C1 segment of cervical spinal cord (tissue), 14 donors: ENCODE results near the gene SAA2.
"Not testable (repeated sequence)": the region's sequence is repeated elsewhere in the genome, so short reads cannot be mapped to it uniquely, and the experiment has no call there.

ENCODE experiments used
- DNase-seq, 14 donors: peaks; one replicate each; lab custom pipeline; 2025; lab: John Stamatoyannopoulos, UW

The SAA2 gene

DNA sequence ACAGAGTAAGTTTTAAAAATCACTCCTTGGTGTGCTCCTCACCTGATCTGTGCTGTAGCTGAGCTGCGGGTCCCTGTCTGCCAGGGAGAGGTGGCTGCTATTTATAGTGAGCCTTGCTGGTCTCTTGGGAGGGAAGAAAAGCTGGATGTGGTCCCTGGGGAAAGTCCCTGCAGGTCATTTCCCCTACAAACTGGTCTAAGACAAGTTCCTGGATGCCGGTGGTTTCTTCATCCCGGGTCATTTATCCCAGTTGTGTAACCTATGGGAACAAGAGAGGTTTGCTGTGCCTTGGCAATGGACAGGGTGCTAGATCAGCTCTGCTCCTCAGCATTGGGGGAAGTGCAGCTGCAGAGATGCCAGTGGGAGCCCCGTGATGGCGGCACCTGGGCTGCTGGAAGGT lies at the start of gene SAA2:
TSS of gene SAA2 (minus strand) at position 108 of the 400 bp plus-strand sequence. CDS start 657 bp downstream, outside the sequence.
- DNase-seq, result no peak

DNA sequence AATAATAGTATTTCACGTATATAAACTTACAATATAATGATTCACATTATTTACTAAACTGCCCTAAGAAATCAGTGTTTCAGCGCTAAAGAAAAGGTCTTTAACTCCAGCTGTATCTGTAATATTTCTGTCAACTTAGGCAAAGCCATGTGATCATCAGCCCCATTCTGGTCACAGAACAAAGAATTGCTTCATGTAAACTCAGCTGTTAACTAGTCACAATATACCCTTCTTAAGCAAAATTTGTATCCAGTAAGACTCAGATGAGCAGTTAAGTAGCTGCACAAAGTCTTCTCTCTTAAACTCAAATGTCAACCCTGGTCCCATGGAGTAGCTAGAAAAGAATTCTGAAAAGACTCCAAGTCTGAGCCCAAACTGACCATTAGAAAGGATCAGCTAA lies 46.8 kb upstream of the SAA2 start:
- no peak for DNase-seq

DNA sequence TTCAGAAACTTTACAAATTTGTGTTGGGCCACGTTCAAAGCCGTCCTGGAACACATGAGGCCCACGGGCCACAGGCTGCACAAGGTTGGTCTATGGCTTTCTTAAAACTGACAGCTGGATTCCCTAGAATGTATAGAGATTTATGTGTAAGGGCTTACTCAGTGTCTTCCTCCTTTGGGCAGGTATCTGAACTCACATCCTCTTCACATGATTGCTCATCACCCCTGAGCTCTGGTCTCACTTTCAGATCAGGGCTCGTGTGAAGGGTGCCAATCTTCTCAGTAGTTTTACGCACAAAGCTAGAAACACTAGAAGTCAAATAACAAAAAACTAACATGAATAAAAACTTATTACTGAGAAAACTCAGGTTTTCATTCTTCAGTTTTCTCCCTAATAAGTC lies 46.4 kb upstream of the SAA2 start:
- DNase-seq, result no peak

DNA sequence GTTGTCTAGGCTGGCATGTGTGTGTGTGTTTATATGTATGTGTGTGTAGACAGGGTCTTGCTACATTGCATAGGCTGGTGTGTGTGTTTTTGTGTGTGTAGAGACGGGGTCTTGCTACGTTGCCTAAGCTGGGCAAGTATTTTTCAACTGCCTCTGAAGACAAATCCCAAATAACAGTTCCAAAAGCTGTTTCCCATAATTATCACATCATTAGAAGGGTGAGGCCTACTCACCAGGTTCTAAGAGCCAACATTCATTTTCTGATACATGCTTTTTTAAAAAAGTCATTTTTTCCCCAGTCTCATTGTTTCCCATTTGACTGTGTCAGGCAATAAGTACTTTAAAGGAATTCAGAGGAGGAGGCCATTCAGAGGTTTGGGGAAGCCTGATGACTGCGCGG lies 40.4 kb upstream of the SAA2 start:
- no peak for DNase-seq

DNA sequence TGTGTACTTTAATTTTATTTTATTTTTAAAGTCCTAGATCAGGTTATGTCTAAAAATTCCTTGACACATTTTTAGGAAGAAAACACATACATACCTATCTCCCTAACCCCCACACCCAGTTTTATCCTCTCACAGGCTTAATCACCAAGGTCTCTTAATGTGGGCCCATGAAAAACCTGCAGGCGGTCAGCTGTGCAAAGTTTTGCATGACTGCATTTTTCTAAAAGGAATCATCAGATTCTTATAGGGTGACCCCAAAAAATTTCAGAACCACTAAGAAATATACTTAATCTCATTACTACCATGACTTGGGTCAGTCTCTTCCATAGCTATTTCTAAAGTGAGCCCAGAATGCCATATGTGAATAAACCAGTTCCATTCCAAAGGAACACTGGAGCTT lies 37.4 kb upstream of the SAA2 start:
- DNase-seq, result no peak

DNA sequence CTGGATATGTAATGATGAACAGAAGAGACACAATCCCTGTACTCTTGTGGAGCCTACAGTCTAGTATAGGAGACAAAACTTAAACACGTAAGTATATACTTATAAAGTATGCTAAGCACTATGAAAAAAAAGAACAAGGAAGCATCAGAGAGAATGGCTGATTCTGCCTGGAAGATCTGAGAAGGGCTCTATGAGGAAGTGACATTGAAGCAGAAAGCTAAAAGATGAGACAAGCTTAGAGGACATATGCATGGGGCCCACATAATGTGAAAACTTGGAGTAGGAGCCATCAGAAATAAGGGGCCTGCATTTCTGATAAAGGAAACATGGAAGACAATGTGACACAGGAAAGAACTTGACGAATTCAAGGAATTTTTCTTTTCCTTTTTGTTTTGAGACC lies 34.2 kb upstream of the SAA2 start:
- no peak for DNase-seq

DNA sequence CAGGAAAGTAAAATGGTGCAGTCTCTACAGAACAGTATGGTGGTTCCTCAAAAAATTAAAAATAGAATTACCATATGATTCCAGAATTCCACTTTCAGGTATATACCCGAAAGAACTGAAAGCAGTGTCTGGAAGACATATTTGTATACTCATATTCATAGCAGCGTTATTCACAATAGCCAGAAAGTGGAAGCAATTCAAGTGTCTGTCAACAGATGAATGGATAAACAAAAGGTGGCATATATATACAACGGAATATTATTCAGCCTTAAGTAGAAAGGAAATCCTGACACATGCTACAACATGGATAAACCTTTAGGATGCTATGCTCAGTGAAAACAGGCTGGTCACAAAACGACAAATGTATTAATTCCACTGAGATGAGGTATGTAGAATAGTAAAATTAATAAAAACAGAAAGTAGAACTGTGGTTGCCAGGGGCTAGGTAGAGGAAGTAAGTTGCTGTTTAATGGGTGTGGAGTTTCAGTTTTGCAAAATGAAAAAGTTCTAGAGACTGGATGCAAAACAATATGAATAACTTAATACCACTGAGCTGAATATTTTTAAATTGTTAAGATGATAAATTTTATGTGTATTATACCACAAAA lies 32.1 kb upstream of the SAA2 start:
- no peak for DNase-seq

DNA sequence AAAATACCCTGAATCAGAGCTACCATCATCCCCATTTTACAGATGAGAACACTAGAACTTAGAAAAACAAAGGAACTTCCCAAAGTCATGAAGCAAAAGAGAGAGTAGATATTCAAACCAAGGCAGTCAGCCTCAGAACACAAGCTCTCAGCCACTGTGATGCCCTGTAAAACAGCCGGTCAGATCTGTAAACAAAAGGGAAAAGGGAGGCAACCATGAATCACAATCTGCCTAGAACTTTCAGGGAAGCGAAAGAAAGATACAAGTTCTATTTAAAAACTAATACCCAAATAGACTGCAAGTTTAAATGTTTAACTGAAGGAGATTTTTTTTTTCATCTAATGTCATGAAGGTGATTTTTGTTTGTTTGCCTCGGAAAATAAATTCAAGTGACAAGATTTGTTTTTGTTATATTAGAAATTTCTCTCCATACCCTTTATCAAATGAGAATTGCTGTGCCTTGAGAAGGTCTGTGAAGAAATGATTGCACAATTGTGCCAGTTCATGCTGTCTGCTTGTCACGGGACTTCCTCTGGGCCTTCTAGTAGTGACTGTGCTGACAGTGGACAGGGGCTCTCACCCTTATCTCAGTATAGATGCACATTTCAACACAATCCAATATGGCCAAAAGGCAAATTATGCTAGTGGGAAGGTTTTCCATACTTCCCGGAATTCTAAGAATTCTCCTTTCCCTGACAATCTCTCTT lies 29.2 kb upstream of the SAA2 start:
- DNase-seq, result peak in 5 of 14 donors; percentile 4 to 30 (median 15)

DNA sequence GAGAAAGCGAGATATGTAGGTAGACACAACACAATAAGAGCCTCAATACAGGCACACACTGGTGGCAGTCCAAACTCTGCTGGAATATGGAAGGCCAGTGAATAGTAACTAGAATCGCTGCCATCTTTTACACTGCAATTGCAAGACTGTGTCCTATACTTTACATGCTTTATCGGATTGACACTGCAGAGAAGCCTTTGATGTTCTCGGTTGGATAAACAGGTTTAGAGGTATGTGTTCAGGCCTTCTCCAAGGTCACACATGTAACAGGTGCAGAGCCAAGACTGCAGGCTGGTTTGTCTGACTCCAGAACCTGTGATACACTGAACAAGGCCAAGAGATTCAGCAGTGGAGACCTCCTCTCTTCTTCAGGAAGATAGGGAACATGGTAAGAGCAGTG lies 22.7 kb upstream of the SAA2 start:
- no peak for DNase-seq

DNA sequence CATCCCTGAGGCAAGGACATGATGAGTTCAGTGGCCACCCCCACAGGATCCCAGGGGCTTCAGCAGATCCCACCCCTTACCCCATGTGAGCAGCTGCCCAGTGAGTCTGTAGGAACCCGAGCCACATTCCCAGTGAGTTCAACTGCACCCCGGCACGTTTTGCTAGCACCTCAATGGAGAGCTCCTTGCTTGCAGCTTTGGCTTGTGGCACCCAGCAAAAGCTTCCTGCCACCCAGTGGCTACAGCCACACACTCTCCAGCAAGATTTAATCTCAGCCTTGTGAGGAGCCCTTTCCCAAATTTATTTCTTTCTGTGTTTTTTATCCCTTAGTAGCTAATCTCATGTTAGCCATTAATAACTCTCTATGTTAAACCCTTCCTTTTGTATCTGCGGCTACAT lies 21.6 kb upstream of the SAA2 start:
- no peak for DNase-seq

DNA sequence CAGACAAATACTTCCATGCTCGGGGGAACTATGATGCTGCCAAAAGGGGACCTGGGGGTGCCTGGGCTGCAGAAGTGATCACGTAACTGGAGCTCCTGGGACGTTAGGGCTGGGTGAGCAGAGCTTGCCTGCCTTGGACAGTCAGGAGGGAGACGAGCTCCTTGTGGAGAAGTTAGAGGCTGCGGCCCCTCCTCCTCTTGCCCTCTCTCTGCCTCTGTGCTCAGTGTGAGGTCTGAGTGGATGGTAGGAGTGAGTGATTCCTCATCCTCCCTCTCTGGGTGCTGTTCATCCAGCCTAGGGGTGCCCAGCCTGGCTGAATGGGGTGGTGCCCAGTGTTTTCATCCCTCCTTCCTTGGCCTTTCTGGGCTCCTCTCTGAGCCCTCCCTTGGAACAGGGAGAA lies 20.8 kb upstream of the SAA2 start:
- not testable (repeated sequence) for DNase-seq

DNA sequence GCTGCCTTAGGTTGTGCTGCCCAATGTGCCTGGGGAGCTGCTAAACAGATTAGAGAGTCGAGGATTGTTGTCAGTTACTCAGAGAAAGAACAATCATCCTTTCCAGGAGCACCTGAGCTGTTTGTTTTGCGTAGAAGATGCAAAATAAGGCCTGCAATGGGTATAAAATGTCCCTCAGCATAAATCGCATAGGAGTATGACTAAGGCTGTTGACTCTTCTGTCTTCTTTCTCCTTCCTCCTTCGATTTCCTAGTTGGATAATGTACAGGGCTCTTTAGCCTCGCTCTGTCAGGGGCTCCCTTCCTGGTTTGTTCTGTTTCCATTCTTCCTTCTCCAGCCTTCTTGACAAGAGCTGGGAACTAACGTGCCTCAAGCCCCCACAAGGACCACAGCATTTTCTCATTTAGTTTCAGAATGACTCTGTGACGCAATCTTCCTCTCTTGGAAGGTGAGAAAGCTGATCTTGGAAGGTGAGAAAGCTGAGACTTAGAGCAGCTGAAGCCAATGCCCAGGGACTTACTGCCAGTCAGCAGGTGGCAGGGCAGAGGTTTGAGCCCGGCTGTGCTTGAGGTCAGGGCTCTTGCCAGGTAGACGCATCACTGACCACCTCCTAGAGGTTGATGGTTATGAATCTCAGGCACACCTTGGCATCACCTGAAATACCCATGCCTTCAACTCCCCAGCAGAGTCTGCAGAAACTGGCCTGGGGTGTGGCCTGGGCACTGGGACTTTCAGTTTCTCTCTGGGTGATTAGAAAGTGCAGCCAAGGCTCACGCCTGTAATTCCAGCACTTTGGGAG lies 19.1 kb upstream of the SAA2 start:
- DNase-seq, result not testable (repeated sequence)

DNA sequence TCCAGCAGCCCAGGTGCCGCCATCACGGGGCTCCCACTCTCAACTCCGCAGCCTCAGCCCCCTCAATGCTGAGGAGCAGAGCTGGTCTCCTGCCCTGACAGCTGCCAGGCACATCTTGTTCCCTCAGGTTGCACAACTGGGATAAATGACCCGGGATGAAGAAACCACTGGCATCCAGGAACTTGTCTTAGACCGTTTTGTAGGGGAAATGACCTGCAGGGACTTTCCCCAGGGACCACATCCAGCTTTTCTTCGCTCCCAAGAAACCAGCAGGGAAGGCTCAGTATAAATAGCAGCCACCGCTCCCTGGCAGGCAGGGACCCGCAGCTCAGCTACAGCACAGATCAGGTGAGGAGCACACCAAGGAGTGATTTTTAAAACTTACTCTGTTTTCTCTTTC lies 17.5 kb upstream of the SAA2 start, which contains the start of gene SAA1:
TSS of gene SAA1 (plus strand) at position 316 of the 400 bp plus-strand sequence. CDS start 624 bp downstream, outside the sequence.
- DNase-seq, result no peak

DNA sequence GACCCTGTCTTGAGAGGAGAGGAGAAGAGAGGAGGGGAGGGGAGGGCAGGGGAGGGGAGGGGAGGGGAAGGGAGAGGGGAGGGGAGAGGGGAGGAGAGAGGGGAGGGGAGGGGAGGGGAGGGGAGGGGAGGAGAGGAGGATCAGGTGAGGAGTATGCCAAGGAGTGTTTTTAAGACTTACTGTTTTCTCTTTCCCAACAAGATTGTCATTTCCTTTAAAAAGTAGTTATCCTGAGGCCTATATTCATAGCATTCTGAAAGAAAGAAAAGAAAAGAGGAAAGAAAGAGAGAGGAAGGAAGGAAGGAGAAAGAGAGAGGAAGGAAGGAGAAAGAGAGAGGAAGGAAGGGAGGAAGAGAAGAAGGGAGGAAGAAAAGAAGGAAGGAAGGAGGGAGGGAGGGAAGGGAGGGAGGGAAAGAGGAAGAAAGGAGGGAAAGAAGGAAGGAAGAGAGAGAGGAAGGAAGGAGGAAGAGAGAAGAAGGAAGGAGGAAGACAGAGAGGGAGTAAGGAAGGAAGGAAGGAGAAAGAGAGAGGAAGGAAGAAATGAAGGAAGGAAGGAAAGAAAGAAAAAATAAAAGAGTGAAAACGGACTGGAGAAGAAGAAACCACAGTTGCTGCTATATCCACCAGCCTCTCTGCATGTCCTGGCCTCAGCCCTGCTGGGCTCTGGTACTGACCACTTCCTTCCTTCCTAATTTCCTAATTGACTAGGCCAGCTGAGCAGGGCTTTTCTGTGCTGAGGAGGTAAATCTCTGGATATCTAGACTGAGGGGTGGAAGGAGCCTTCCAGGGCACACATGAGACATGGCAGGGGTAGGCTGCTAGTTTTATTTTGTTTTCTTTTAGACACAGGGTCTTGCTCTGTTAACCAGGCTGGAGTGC lies 16.4 kb upstream of the SAA2 start:
- no peak for DNase-seq

DNA sequence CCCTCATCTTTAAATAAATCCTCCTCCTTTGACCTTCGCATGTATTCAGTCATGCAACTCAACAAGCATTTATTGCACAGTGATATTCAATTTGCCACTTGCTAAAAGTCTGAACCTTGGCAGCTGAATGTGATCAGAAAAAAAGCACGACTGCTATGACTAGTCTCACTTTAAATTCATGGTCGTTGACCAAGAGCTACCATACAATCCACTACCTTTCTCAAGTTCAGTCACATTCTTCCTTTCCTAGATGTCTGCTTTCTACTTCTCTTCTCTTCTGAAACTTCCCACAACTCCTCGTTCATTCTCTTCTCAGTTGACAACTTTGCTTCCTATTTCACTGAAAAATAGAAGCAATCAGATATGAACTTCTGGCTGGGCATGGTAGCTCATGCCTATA lies 15.6 kb upstream of the SAA2 start:
- no peak for DNase-seq

DNA sequence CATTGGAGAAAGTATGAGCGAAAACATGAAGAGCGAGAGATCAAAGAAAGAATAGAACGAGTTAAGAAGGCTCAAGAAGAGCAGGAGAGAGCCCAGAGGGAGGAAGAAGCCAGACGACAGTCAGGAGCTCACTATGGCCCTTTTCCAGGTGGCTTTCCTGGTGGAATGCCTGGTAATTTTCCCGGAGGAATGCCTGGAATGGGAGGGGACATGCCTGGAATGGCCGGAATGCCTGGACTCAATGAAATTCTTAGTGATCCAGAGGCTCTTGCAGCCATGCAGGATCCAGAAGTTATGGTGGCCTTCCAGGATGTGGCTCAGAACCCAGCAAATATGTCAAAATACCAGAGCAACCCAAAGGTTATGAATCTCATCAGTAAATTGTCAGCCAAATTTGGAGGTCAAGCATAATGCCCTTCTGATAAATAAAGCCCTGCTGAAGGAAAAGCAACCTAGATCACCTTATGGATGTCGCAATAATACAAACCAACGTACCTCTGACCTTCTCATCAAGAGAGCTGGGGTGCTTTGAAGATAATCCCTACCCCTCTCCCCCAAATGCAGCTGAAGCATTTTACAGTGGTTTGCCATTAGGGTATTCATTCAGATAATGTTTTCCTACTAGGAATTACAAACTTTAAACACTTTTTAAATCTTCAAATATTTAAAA lies 14.3 kb upstream of the SAA2 start:
- DNase-seq, result not testable (repeated sequence)

DNA sequence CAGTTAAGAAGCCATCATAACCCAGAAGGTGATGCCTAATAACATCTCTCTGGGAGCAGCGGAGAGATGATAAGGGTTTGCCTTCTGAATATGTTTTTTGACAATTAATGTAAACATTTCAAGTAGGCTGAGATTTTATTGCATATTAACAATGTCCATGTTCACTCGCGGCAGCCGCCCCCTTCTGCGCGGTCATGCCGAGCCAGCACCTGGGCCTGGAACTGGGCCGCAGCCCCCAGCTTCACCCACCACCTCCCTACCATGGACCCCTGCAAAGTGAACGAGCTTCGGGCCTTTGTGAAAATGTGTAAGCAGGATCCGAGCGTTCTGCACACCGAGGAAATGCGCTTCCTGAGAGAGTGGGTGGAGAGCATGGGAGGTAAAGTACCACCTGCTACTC lies 13.3 kb upstream of the SAA2 start:
- DNase-seq, result no peak

DNA sequence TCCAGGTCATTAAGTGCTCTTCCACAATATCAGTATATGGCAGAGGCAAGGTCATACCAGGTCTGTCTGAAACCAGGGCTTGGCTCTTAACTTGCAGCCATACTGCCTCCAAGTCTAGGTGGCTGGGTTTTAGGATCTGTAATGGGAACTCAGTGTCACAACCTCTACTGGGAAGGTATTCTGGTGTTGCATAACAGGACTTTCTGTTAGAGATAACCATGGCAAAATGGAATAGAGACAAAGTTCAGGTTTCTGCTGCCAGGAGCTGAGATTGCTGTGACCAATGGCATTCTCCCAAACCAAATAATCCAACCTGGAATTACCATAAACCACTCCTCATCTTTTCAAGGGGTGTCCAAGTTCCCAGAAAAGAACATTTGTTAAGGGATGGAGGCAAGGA lies 10.8 kb upstream of the SAA2 start:
- DNase-seq, result no peak

DNA sequence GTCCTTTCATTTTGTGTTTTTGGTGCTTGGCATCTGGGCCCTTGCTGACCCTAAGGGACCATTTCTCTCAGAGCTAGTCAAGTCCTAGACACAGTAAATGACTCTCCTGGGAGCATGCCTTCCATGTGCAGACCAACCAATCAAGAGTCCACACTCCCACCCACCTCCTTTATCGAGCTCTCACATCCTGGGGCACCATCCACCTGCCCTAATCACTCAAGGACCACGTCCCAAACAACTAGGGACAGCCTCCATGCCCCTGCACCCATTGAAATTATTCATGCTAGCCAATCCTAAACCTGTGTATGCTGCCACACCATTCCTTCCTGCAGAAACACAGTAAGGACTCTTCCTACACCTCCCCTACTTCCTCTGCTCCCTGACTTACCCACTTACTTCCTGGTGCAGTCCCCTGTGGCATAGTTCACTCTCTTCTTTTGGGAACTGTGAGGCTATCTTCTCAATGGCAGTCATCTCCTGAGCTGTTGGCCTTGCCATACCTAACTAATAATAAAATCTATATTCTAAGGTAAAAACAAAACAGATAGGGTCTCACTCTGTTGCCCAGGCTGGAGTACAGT lies 6.4 kb upstream of the SAA2 start:
- DNase-seq, result no peak

DNA sequence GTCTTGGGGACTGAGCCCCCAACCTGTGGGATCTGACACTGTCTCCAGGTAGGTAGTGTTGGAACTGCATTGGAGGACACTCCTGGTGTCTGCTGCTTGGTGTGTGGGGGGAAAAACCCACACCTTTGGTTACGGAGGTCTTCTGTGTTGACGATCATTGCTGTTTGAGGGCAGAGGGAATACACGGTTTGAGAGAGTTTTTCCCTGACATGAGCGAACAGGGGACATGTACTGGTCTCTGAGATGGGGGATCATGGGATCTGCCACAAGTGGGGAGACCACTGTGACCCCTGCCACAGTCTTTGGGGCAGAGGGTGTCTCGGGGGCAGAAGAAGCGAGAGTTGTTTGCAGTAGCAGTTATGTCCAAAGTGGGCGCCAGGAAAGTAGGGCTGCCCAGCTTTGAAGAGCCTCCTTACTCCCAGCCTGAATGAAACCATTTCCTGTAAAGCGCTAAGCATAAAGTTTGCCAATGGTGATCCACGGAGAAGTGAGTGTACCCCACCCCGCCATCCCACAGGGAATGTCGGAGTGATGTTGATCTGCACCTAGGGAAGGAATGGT lies 5.4 kb upstream of the SAA2 start:
- no peak for DNase-seq
